ENCODE measurements around the gene COL6A6. TPM values are rescaled to one million over a fixed set of nuclear protein-coding genes. Genes with fewer than 3 reads are reported as not detected.

COL6A6 gene, protein sequence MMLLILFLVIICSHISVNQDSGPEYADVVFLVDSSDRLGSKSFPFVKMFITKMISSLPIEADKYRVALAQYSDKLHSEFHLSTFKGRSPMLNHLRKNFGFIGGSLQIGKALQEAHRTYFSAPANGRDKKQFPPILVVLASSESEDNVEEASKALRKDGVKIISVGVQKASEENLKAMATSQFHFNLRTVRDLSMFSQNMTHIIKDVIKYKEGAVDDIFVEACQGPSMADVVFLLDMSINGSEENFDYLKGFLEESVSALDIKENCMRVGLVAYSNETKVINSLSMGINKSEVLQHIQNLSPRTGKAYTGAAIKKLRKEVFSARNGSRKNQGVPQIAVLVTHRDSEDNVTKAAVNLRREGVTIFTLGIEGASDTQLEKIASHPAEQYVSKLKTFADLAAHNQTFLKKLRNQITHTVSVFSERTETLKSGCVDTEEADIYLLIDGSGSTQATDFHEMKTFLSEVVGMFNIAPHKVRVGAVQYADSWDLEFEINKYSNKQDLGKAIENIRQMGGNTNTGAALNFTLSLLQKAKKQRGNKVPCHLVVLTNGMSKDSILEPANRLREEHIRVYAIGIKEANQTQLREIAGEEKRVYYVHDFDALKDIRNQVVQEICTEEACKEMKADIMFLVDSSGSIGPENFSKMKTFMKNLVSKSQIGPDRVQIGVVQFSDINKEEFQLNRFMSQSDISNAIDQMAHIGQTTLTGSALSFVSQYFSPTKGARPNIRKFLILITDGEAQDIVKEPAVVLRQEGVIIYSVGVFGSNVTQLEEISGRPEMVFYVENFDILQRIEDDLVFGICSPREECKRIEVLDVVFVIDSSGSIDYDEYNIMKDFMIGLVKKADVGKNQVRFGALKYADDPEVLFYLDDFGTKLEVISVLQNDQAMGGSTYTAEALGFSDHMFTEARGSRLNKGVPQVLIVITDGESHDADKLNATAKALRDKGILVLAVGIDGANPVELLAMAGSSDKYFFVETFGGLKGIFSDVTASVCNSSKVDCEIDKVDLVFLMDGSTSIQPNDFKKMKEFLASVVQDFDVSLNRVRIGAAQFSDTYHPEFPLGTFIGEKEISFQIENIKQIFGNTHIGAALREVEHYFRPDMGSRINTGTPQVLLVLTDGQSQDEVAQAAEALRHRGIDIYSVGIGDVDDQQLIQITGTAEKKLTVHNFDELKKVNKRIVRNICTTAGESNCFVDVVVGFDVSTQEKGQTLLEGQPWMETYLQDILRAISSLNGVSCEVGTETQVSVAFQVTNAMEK (N-terminal part only)
- 0.31 TPM for total RNA-seq

DNA sequence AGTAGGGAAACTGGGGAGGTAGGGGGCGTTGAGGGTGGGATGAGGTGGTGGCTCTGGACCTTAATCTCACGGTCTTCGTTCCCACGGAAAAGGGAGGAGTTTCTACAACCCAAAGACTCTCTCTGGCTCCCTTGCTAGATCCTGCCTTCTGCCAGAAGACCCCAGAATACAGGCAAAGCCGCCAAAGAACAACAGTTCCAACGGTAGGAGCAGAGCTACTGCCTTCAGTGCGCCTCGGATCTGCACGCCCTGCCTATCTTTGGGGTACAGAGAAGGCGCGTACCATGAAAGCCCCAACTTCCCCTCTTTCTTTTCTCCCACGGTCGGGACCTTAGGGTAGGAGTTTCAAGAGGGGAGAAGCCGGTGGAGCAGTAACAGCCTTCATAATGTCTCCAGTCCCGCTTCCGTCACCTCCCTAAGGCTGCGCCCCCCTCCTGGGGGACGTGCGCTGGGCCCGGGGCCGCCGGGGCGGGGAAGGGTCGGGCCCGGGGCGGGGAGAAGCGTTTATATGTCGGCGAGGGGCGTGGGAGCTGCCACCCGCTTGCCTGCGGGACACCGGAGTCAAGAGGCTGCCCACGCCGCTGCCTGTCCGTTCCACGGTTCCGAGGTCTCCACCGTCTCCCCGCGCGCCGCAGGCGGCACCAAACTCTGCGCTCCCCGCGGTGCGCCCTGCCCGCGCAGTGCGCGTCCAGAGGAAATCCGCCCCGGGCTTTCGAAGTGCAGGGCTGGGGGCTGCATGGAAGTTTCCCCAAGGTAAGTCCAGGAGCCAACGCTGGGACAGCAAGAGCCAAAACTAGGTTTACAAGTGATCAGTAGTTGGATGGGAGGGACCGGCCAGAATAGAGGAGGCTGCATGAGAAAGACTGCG, at the start of gene COL6A6:
Gene COL6A6 (plus strand): TSS at position 533 of the 868 bp plus-strand sequence. CDS start 43,188 bp downstream, outside the sequence.
- ATAC-seq (no peak), DNase-seq (ENCODE audit: low spot score) (no peak)
- intact Hi-C loops (cut with DNase I) = no loop called here

DNA sequence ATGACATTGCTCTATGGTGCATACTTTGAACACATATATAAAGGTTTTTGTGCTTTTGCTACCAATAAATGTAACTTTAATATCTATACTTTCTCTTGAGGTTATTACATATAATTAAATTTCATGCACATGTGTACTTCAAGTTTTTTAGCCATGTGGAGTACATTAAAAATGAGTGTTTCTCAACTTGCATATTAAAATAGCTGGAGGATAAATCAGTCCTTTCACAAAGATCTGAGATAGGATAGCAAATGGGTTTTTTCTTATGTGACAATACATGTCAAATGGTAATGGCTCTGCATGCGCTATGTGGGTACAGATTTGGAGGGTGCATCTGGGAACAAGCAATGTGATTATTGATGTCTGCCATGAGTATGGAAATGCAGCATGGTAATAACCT, 48.7 kb upstream of the COL6A6 start:
- no peak for ATAC-seq

DNA sequence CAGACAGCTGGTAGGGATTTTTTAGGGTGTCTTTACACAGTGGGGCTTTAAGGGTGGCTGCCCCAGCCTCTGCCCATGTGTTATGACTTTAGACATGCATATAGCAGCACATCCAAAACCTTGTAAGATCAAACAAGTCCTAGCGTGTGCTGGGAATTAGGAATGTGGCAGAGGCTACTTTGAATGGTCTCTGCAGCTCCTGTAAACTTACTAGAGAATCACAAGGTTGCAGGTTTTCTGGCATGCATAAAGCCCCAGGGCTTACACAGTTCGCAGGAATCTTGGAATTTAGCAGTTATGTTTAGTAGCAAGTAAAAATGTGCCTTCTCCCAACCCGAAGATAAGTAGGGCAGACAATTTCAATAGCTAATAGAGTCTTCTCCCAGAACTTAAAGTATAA, 46.9 kb upstream of the COL6A6 start:
- DNase-seq (ENCODE audit: low spot score) (no peak), ATAC-seq (no peak)
- intact Hi-C loops (cut with DNase I) = no loop called here

More for the DNA sequence above, 48.7 kb upstream of the COL6A6 start:
- DNase-seq (ENCODE audit: low spot score) = no peak
- intact Hi-C loops (cut with DNase I) = no loop called here

DNA sequence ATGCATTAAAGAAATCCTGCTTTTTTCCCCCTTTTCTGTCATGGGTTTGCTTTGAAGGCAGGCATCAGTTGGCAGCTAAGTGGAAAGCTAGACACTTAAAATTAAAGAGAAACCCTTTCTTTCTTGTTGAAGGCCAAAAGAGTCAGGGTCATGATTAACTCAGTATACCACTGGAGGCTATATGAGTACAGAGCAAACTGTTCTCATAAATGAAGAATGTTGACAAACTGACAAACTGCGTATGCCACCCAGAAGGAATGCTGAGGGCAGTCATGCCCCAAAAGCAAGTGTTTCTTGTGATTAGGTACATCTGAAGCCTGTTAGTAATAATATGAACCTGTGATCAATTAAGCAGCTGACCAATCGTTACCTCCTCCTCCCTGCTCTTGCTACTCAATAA, 43.6 kb upstream of the COL6A6 start:
- DNase-seq (ENCODE audit: low spot score) (no peak), ATAC-seq (no peak)
- intact Hi-C loops (cut with DNase I) = no loop called here

DNA sequence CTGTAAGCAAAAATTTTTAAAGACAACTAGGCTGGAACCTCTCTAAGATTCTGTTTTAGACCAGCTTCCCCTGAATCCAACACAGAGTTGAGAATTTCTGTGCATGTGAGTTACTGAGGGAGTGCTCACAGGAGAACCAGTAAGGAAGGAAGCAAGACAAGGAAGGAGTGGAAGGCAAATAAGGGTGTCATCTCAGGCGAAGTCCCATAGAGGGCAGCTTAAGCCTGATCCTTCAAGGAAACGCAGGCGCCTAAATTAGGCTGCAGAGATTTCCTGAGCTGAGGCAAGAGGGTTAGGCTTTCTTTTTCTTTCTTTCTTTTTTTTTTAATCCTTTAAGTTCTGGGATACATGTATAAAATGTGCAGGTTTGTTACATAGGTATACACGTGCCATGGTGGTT, 36.2 kb upstream of the COL6A6 start:
- ATAC-seq = peak; percentile 67
- intact Hi-C loops (cut with DNase I) = no loop called here
- DNase-seq (ENCODE audit: low spot score) = no peak

DNA sequence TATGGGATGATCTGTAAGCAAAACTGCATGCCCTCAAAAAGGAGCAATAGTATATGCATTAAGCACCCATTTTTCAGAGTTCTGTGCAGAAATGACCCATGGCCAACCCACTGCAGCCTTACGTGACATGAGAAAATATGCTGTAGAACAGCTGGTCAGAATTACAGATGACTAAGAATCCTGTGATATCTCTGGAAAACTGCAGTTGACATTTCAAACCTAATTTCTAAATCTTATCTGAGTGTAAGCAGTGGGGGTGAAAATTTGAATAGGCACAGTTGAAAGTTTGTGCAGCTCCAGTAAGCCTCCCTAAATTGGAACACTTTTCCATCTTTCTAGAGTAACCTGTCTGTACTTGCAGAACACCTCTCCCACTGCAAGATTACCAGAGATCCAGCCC, 28.7 kb upstream of the COL6A6 start:
- no peak for DNase-seq (ENCODE audit: low spot score)
- no peak for ATAC-seq
- intact Hi-C loops (cut with DNase I) = no loop called here

DNA sequence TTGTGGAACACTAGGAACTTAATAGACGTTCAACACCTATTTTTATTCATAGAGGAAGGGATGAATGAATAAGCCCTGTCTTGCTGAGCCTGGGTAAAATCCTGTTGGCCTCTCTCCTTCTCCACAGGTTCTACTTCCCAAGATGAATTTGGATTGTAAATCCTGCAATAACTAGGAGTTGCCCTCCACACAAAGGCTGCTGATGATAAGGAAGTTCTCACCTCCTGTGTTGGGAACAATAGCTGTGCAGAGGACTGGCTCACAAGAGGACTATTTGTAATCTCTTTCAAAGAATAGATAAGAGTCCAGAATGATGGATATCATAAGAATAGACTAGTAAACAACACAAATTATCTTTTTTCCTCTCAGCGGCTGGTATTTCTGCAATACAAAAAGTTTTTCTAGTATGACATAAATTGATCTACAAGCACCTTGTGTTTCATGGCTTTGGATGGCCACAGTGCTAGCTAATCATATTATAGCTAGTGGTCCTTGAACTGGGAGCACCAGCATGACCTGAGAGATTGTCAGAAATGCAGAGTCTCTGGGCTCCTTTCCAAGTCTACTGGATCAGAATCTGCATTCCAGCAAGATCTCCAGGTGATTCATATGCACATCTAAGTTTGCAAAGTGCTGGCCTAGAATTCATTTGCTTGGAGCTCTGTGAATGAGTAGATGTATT, 28.1 kb upstream of the COL6A6 start:
- intact Hi-C loops (cut with DNase I) = no loop called here
- DNase-seq (ENCODE audit: low spot score) (no peak), ATAC-seq (no peak)

DNA sequence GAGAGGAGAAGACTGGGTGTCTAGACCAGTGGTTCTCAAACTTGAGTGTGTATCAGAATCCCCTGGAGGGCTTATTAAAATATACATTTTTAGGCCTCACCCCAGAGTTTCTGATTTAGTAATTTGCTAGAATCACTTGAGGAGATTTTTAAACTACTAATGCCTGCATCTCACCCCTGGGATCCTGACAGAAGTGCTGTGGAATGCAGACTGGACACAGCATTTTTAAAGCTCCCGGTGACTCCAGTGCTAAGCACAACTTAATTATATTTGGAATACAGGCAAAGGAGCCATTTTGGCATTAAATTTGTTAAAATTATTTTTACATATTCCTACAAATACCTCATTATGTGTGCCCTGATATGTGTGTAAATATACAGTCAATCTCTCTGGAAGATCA, 26.7 kb upstream of the COL6A6 start:
- ATAC-seq (no peak), DNase-seq (ENCODE audit: low spot score) (no peak)
- intact Hi-C loops (cut with DNase I) = no loop called here

DNA sequence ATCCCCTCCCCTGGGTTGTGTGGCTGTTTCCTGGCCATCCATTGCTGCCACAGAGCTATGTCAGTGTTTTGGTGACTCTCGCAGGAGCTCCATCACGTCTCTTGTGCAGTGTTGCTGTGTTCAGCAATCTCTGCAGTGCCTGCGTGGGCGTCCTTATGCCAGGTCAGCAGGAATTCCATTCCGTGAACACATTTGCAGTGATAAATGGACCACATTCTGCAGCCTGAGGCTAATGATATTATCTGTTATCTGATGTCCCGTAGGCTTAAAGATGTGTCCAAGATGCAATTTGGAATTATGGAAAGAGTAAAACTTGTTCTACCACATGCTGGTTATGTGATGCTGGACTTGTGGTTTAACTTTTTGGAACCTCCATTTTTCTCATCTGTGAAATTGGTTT, 25.5 kb upstream of the COL6A6 start:
- intact Hi-C loops (cut with DNase I) = no loop called here
- ATAC-seq (no peak), DNase-seq (ENCODE audit: low spot score) (no peak)

DNA sequence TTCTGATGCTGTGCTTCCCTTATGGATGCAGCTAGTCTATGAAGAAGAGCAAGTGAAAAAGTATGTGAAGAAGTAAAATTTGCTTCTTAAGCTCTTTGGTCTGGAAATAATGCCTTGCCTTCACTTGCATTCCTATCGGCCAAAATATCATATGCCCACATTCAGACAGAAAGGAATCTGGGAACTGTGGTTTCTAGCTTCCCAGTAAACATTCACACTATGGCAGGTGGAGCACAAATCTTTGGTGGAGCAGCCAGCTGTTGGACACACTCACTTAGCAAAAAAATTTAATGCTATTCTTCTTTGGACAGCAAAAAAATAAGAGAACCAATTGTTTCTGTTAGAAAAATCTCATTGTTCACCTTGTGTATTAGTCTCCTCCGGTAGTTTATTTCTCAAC, 12.3 kb upstream of the COL6A6 start:
- ATAC-seq (no peak), DNase-seq (ENCODE audit: low spot score) (no peak)
- intact Hi-C loops (cut with DNase I) = no loop called here

DNA sequence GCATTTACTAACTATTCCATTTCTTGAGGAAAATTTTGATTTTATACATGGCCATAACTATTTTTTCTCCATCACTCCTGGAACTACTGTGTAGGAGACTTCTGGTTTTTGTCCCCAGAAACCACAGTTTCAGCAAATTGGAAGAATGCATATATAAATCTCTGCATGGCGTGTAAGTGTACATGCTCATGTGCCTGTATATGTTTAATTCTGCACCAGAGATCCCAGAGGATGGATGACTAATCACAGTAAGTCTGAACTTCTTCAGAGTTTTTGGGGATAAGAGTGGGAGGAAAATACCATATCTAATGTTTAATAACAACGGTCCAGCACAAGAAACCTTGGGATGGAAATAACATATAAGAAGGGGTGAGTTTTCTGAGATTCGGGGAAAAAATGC, 10.9 kb upstream of the COL6A6 start:
- no peak for ATAC-seq
- intact Hi-C loops (cut with DNase I) = no loop called here
- no peak for DNase-seq (ENCODE audit: low spot score)

DNA sequence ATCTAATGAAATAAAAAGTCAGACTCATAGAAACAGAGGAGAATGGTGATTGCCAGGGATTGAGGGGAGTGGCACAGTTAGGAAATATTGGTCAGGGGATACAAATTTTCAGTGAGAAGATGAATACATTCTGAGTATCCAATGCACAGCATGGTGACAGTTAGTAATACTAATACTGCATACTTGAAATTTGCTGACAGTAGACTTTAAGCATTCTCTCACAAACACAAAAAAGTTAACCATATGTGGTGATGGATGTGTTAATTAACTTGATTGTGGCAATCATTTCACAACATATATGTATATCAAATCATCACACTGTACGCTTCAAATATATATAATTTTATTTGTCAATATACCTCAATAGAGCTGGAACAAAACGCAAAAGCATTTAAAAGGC, 9.2 kb upstream of the COL6A6 start:
- no peak for DNase-seq (ENCODE audit: low spot score)
- ATAC-seq = no peak
- intact Hi-C loops (cut with DNase I) = no loop called here

DNA sequence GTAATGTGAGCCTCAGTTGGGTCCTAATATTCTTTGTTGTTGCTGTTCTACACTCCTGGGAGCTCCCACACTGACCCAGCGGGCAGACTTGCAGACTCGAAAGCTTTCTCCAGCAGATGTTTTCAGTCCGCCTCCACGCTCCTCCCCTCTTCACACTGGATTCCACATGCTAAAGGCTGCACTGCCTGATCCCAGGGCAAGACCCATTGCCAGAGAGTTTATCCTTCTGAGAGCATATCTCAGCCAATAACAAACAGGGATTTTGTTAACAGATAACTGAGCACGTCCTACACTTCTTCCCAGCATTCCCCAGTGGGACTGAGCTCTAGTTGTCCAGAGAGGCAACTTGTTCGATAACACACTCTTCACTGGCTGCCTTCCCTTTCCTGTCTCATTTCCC, 8.0 kb upstream of the COL6A6 start:
- DNase-seq (ENCODE audit: low spot score) = no peak
- peak; percentile 67 for ATAC-seq
- intact Hi-C loops (cut with DNase I) = no loop called here

DNA sequence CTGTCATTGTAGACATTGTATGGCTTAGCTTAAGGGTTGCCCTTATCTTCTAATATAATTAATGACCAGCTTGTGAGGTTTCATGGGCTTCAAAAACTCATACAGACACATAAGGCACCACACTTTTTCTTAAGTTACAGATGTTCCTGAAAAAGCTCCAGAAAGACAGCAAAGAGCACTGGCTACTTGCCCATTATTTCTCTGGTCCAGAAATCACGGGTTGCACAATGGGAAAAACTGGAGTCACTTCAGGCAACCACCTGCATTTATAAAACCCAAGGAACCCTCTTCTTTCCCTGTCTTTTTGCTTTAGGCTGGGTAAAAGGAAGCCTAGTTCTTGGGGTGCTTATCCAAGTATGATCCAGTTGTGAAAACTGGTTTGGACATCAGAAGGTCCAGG, 2.3 kb upstream of the COL6A6 start:
- no peak for ATAC-seq
- intact Hi-C loops (cut with DNase I) = no loop called here
- DNase-seq (ENCODE audit: low spot score) = no peak

DNA sequence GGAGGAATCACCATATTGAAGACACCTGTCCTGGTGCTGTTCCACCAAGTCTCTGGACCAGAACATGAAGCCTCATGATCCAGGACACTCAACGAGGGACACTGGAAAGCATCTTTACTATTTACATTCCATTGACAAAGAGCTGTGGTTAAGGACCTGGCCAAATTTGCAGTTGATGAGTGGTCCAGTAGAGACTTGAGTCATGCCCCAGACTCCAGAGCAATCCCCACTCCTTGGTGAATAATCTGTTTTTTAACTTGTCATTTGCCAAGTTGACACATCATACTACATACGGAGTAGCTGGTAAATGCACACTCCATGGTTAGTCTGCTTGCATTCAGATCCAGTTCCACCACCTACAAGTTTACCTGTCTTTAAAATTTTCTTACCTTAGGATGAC, 1.2 kb upstream of the COL6A6 start:
- ATAC-seq = no peak

DNA sequence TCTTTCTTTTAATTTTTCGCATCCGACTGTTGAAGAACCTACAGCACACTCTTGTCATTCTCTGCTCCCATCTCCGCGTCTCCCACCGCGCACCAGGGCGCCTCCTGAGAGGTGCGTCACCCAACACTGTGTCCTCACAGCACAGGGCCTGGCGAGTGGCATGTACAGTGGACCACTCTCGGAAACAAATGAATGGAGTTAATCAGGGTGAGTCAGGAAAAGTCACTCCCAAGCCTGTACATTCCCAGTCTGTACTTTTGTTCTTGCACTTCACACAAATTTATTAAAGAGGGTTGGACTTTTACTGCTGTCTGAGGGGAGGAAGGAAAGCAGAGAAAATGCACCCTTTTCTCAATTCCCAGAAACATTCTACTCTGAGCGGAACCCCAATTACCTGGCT, 625 bp downstream of the COL6A6 start:
- intact Hi-C loops (cut with DNase I) = no loop called here
- DNase-seq (ENCODE audit: low spot score) = no peak
- no peak for ATAC-seq

More for the DNA sequence above, 1.2 kb upstream of the COL6A6 start:
- intact Hi-C loops (cut with DNase I) = no loop called here
- DNase-seq (ENCODE audit: low spot score) = no peak

DNA sequence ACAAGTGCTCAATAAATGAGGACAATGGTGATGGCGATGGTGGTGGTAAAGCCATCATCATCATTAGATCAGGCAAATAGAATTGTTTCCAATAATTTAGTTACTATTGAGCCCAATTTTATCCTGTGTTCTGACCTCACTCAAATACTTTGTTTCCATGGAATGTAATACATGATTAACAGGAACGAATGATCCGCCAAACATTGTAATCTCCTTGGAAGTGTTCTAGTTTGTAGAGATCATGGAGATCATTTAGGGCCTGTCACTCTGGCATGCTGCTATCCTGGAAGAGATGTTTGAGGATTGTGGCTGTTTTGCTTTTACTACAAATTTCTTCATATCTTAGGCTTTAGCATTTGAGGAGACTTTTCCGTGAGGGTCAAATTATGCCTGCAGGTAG, 2.8 kb downstream of the COL6A6 start:
- intact Hi-C loops (cut with DNase I) = no loop called here
- no peak for DNase-seq (ENCODE audit: low spot score)
- no peak for ATAC-seq

DNA sequence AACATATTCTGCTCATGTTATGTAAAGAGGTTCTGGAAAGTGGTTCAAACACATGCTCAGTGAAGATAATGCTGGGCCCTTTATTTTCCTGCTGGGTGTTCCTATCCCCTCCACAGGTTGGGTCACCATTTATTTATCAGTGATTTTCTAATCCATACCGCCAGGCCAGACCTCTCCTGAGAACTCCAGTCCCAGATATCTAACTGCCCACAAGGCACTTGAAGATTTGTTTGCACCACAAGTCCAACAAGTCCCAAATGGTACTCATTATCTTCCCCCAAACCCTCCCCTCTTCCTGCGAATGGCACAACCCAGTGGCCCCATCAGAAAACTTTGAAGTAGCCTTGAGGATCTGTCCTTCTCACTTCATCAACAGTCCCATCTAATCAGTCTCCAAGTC, 5.4 kb downstream of the COL6A6 start:
- ATAC-seq (no peak), DNase-seq (ENCODE audit: low spot score) (no peak)
- intact Hi-C loops (cut with DNase I) = no loop called here

Data from sciatic nerve (tissue), 2 donors.